OCI-LY3 (cell line): ENCODE data around the gene SPSB1.

Experiments
- EZH2phosphoT487 ChIP-seq: fragments of 200-600 bp; shearing (Covaris generic); IDR thresholded peaks from 2 replicates; pipeline ENCODE4 v1.6.1; 2018; ENCODE audit warnings: antibody characterized with exemption, mixed run types, low read depth
- TF ChIP-seq, protein P1 (sequence below): fragments of 200-600, 300-600 bp; sonication (generic); IDR thresholded peaks from 2 replicates; pipeline ENCODE4 v1.5.1; 2014; ENCODE audit warnings: antibody characterized with exemption, low read length, low read depth

DNA sequence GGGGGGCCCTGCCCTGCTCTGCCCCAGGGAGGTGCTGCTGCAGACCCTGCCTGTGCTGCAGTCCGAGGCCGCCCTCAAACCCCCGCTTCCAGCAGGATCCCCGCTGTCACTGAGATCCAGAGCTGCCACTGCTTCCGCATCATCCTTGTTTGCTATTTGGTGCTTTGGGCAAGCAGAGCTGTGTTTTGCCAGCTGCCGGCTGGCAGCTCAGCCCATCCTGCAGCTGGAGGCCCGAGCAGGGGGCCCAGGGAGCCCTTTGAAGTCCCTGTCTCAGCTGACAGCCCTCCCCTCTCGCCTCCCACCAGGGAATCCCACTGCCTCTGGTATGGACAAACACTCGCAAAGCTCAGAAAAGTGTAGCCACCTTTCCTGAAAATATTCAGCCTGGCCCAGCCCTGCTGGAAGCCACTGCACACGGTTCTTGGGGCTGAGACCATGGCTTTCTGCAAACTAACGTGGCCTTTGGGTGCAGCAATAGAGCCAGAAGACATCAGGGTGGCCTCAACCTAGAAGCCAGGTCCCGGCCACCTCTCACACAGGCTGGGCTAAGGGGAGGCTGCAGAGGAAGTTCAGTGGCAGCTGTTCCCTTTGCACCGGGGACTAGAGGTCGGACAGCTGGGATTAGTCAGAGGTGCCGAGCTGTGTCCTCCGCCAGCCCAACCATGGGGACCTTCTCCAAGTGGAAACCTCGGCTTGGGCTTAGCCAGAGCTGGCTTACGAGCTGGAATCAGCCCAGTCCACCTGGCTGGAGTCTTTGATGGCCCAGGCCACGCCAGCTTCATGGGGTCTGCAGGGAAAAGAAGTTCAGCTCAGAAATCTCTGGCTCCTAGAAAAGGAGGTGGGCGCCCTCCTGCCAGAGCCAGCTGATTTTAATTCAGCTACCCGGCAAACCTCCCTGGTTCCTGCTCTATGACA, 107.1 kb downstream of the SPSB1 start:
- TF ChIP-seq, protein P1, sequence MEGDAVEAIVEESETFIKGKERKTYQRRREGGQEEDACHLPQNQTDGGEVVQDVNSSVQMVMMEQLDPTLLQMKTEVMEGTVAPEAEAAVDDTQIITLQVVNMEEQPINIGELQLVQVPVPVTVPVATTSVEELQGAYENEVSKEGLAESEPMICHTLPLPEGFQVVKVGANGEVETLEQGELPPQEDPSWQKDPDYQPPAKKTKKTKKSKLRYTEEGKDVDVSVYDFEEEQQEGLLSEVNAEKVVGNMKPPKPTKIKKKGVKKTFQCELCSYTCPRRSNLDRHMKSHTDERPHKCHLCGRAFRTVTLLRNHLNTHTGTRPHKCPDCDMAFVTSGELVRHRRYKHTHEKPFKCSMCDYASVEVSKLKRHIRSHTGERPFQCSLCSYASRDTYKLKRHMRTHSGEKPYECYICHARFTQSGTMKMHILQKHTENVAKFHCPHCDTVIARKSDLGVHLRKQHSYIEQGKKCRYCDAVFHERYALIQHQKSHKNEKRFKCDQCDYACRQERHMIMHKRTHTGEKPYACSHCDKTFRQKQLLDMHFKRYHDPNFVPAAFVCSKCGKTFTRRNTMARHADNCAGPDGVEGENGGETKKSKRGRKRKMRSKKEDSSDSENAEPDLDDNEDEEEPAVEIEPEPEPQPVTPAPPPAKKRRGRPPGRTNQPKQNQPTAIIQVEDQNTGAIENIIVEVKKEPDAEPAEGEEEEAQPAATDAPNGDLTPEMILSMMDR = no peak
- no peak for TF ChIP-seq EZH2phosphoT487
